ENCODE measurements around the gene ATXN1L. TPM values are rescaled to one million over a fixed set of nuclear protein-coding genes. Genes with fewer than 3 reads are reported as not detected.

The ATXN1L gene
- polyA plus RNA-seq, 1 of the 3 experiments (the other 2 are of a cell fraction), result 8.0 TPM

GRCh38 chr16:71880176-71880575 lies 34.4 kb downstream of the ATXN1L start (continued):
- TF ChIP-seq, protein P1, sequence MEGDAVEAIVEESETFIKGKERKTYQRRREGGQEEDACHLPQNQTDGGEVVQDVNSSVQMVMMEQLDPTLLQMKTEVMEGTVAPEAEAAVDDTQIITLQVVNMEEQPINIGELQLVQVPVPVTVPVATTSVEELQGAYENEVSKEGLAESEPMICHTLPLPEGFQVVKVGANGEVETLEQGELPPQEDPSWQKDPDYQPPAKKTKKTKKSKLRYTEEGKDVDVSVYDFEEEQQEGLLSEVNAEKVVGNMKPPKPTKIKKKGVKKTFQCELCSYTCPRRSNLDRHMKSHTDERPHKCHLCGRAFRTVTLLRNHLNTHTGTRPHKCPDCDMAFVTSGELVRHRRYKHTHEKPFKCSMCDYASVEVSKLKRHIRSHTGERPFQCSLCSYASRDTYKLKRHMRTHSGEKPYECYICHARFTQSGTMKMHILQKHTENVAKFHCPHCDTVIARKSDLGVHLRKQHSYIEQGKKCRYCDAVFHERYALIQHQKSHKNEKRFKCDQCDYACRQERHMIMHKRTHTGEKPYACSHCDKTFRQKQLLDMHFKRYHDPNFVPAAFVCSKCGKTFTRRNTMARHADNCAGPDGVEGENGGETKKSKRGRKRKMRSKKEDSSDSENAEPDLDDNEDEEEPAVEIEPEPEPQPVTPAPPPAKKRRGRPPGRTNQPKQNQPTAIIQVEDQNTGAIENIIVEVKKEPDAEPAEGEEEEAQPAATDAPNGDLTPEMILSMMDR (IDR thresholded peaks at IDR 0.05), result no peak
- no peak for TF ChIP-seq MEF2A (IDR thresholded peaks at IDR 0.05; ENCODE audit: borderline replicate concordance, low read depth)
- TF ChIP-seq, protein P2, sequence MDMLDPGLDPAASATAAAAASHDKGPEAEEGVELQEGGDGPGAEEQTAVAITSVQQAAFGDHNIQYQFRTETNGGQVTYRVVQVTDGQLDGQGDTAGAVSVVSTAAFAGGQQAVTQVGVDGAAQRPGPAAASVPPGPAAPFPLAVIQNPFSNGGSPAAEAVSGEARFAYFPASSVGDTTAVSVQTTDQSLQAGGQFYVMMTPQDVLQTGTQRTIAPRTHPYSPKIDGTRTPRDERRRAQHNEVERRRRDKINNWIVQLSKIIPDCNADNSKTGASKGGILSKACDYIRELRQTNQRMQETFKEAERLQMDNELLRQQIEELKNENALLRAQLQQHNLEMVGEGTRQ (IDR thresholded peaks at IDR 0.05; ENCODE audit: borderline replicate concordance, low read depth, low read length), result no peak

DNA sequence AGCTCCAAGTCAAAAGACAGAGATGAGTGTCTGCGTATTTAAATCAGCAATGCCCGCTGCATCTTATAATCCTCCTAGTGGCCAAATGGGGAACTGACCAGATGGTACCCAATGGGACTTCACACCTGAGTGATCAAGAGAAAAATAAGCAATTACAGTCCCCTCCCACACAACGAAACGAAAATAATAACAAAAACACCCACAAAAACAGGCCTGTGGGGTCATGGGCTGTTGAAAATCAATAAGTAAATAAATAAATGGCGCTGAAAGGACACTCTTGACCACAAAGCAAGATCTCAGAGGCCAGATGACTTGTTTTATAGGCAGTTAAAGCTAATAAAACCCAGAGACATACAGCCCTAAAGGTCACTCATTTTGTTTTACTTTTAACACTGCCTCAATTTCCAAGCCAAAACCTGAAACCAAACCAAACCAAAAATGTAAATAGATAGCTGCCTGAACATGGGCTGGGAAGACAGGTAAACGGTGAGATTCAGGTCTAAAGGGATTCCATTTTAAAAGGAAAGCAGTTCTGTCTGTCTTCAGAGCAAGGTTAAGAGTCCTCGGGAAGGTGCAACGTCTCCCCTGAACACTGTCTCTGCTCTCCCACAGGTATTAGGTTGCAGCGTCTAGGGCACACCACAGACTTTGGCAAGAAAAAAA lies 36.9 kb downstream of the ATXN1L start:
- CTCF ChIA-PET, result interaction anchor here (0.7 to 4.4 kb wide), 40 partner anchors 11 to 1051 kb away, joined by 3 to 59 read pairs (median 4); partner anchors contain the start of genes AP1G1, ATXN1L and IST1
- H3K27me3 ChIP-seq (ENCODE audit: insufficient read depth), result no peaks in the 10 kb centered on the region
- POLR2A ChIA-PET, result interaction anchor here (0.6 to 2.4 kb wide), 4 partner anchors 9 to 79 kb away, joined by 4 to 13 read pairs (median 4); partner anchors contain the start of gene IST1
- H3K9me3 ChIP-seq, result no peaks in the 10 kb centered on the region
- peak overlapping the region; percentile 99; the same call in 1 of the 2 replicates for H2AFZ ChIP-seq (ENCODE audit: low read depth)
- peak overlapping the region; percentile 69 for H3K4me2 ChIP-seq
- no peaks in the 10 kb centered on the region for H3K79me2 ChIP-seq (ENCODE audit: insufficient read depth)
- H3K4me3 ChIP-seq (ENCODE audit: low read depth in 2 of 2, low read length in 1 of 2), result peak overlapping the region; percentile 88 to 97
- H3K4me1 ChIP-seq (ENCODE audit: control insufficient read depth in 1 of 2, insufficient read depth in 2 of 2, low read depth in 1 of 2, low read length in 1 of 2), result peaks cover 0 to 8% of the 10 kb centered on the region in 2 experiments; a peak in 2 of 4 replicates
- no peaks in the 10 kb centered on the region for H4K20me1 ChIP-seq (ENCODE audit: insufficient read depth)
- peaks cover 16% of the 10 kb centered on the region for H3F3A ChIP-seq (replicated peaks; ENCODE audit: insufficient read depth)
- H3K36me3 ChIP-seq (replicated peaks in 1 of 2; ENCODE audit: control insufficient read depth in 1 of 2, insufficient read depth in 2 of 2, low read length in 1 of 2), result peaks cover 25 to 34% of the 10 kb centered on the region in 2 experiments
- no peaks in the 10 kb centered on the region for H3K9me2 ChIP-seq
- DNase-seq, result peak; percentile 77
- 5% methylated on average over 9 of the region's 9 CpGs for WGBS (ENCODE audit: low lambda C conversion rate)
- peak overlapping the region; percentile 23 to 70; a peak in 2 of 4 replicates for H3K27ac ChIP-seq (ENCODE audit: low read depth in 2 of 2, low read length in 1 of 2)
- H3K9ac ChIP-seq, result peak overlapping the region; percentile 91; the same call in 1 of the 2 replicates
- no peak for TF ChIP-seq TEAD4 (IDR thresholded peaks at IDR 0.05; ENCODE audit: borderline replicate concordance, insufficient read depth)
- peak; percentile 29; the same call in 1 of the 2 replicates for TF ChIP-seq RCOR1 (IDR thresholded peaks at IDR 0.05; ENCODE audit: low read length)
- TF ChIP-seq RXRA (IDR thresholded peaks at IDR 0.05; ENCODE audit: borderline replicate concordance, low read depth), result no peak
- TF ChIP-seq RFX5 (IDR thresholded peaks at IDR 0.05; ENCODE audit: low read length), result no peak
- peak; percentile 46; the same call in 1 of the 2 replicates for TF ChIP-seq TCF12 (IDR thresholded peaks at IDR 0.05)
- TF ChIP-seq SIN3A (IDR thresholded peaks at IDR 0.05; ENCODE audit: borderline replicate concordance, low read depth, low read length), result no peak
- TF ChIP-seq ELF1 (IDR thresholded peaks at IDR 0.05), result no peak
- TF ChIP-seq ZBTB33 (IDR thresholded peaks at IDR 0.05; ENCODE audit: borderline replicate concordance, low read depth), result no peak
- TF ChIP-seq, protein P1 (IDR thresholded peaks at IDR 0.05), result peak; percentile 91
- peak; percentile 31; the same call in 1 of the 2 replicates for TF ChIP-seq MXI1 (IDR thresholded peaks at IDR 0.05; ENCODE audit: low read depth, low read length)
- no peak for TF ChIP-seq PBX3 (IDR thresholded peaks at IDR 0.05)
- TF ChIP-seq, protein P2 (IDR thresholded peaks at IDR 0.05; ENCODE audit: borderline replicate concordance, low read depth, low read length), result no peak
- TF ChIP-seq USF1 (IDR thresholded peaks at IDR 0.05; ENCODE audit: borderline replicate concordance, low read depth), result no peak
- TF ChIP-seq YY1 (IDR thresholded peaks at IDR 0.05; ENCODE audit: low read depth), result no peak
- no peak for TF ChIP-seq NRF1 (IDR thresholded peaks at IDR 0.05; ENCODE audit: low read depth, low read length)

Measured in SK-N-SH (cell line).